ENCODE measurements around the gene CXCR3. TPM values are rescaled to one million over a fixed set of nuclear protein-coding genes. Genes with fewer than 3 reads are reported as not detected.

The CXCR3 gene
- total RNA-seq, 4 donors from 2014 or later = 0.42 to 1.0 (median 0.67) TPM; not detected in 1

GRCh38 chrX:71586929-71587328 is 31.4 kb downstream of the CXCR3 start:
- 93 to 100% methylated on average over 2 of the region's 2 CpGs for WGBS, 2 donors
- H3K4me3 ChIP-seq (replicated peaks in 1 of 3) = no peak overlapping the region

GRCh38 chrX:71581210-71581609 is 37.1 kb downstream of the CXCR3 start:
- H3K9me3 ChIP-seq = no peaks in the 10 kb centered on the region
- no peak overlapping the region for H3K4me3 ChIP-seq (replicated peaks in 1 of 3)
- no peaks in the 10 kb centered on the region for H3K4me1 ChIP-seq
- WGBS, 2 donors = 71 to 81% methylated on average over 5 of the region's 5 CpGs
- no peak overlapping the region for H3K27ac ChIP-seq
- no peaks in the 10 kb centered on the region for H3K27me3 ChIP-seq
- H3K36me3 ChIP-seq = no peaks in the 10 kb centered on the region
- no peak for TF ChIP-seq CTCF (IDR thresholded peaks at IDR 0.05)
- TF ChIP-seq POLR2A (IDR thresholded peaks at IDR 0.05) = no peak
- no peak for DNase-seq
- intact Hi-C loops (cut with DNase I) = no loop called here

More at GRCh38 chrX:71586929-71587328, 31.4 kb downstream of the CXCR3 start:
- DNase-seq = no peak
- H3K27me3 ChIP-seq = no peaks in the 10 kb centered on the region
- H3K4me1 ChIP-seq = no peaks in the 10 kb centered on the region
- no peaks in the 10 kb centered on the region for H3K36me3 ChIP-seq
- H3K9me3 ChIP-seq = no peaks in the 10 kb centered on the region
- TF ChIP-seq POLR2A (IDR thresholded peaks at IDR 0.05) (no peak), CTCF (IDR thresholded peaks at IDR 0.05) (no peak)
- H3K27ac ChIP-seq = no peak overlapping the region
- intact Hi-C loops (cut with DNase I) = no loop called here

- H3K9me3 ChIP-seq = no peaks in the 10 kb centered on the region
- intact Hi-C loops (cut with DNase I) = no loop called here
- no peak overlapping the region for H3K27ac ChIP-seq
- no peaks in the 10 kb centered on the region for H3K27me3 ChIP-seq
- no peaks in the 10 kb centered on the region for H3K4me1 ChIP-seq
- H3K36me3 ChIP-seq = peaks cover 2 to 7% of the 10 kb centered on the region in 2 donors
- TF ChIP-seq CTCF (IDR thresholded peaks at IDR 0.05) (no peak), POLR2A (IDR thresholded peaks at IDR 0.05) (no peak)
- no peak overlapping the region for H3K4me3 ChIP-seq (replicated peaks in 1 of 3)
- 93 to 96% methylated on average over 7 of the region's 7 CpGs for WGBS, 2 donors
- no peak for DNase-seq
Measured at GRCh38 chrX:71579990-71580380, 38.3 kb downstream of the CXCR3 start.

- H3K9me3 ChIP-seq = no peaks in the 10 kb centered on the region
- H3K27ac ChIP-seq = no peak overlapping the region
- no peak for TF ChIP-seq CTCF (IDR thresholded peaks at IDR 0.05)
- no peak for TF ChIP-seq POLR2A (IDR thresholded peaks at IDR 0.05)
- DNase-seq = no peak
- no peaks in the 10 kb centered on the region for H3K27me3 ChIP-seq
- intact Hi-C loops (cut with DNase I) = no loop called here
- WGBS, 2 donors = 96% methylated on average over 21 to 26 of the region's 26 CpGs
- no peaks in the 10 kb centered on the region for H3K4me1 ChIP-seq
- peaks cover 5 to 10% of the 10 kb centered on the region in 2 donors for H3K36me3 ChIP-seq
- H3K4me3 ChIP-seq (replicated peaks in 1 of 3) = no peak overlapping the region
Measured at GRCh38 chrX:71579136-71579989, 38.9 kb downstream of the CXCR3 start.

Measured in thyroid gland (tissue), 4 donors.